Osteoblast (primary cell): ENCODE measurements around the gene MAF. TPM values are rescaled to one million over a fixed set of nuclear protein-coding genes. Genes with fewer than 3 reads are reported as not detected.

Source experiments
- DNase-seq: peaks from one replicate; pipeline ENCODE4 v3.0.0; 2011; ENCODE audit warnings: low spot score, mixed read lengths; ENCODE audit not compliant: insufficient read length; ENCODE audit errors: missing footprints
- H2AFZ ChIP-seq: 2 replicates; pipeline ENCODE4 v1.6.0; 2011; ENCODE audit warnings: mild to moderate bottlenecking, low read length
- H3K27ac ChIP-seq: 2 replicates; pipeline ENCODE4 v1.5.1; 2011; ENCODE audit warnings: mild to moderate bottlenecking, low read depth, low read length, moderate library complexity
- H3K27me3 ChIP-seq: 2 replicates; pipeline ENCODE4 v1.6.0; 2012; ENCODE audit warnings: mild to moderate bottlenecking, control low read depth, inconsistent platforms, low read length, moderate library complexity; ENCODE audit not compliant: insufficient read depth
- H3K36me3 ChIP-seq: 2 replicates; pipeline ENCODE4 v1.5.1; 2011; ENCODE audit warnings: mild to moderate bottlenecking, low read length, control low read depth, moderate library complexity; ENCODE audit not compliant: insufficient read depth
- H3K4me1 ChIP-seq: 2 replicates; pipeline ENCODE4 v1.5.1; 2011; ENCODE audit warnings: mild to moderate bottlenecking, low read length, control low read depth, moderate library complexity; ENCODE audit not compliant: insufficient read depth
- H3K4me2 ChIP-seq: 2 replicates; pipeline ENCODE4 v1.6.0; 2011; ENCODE audit warnings: mild to moderate bottlenecking, low read length; ENCODE audit not compliant: insufficient read depth
- H3K4me3 ChIP-seq: fragments of 200-600 bp; sonication (generic); 3 replicates; pipeline ENCODE4 v1.5.1; 2012; ENCODE audit warnings: mild to moderate bottlenecking, low read length, inconsistent platforms; ENCODE audit not compliant: insufficient read depth
- H3K79me2 ChIP-seq: 2 replicates; pipeline ENCODE4 v1.6.0; 2012; ENCODE audit warnings: mild to moderate bottlenecking, low read length, control low read depth, inconsistent platforms; ENCODE audit not compliant: insufficient read depth
- H3K9me3 ChIP-seq: 2 replicates; pipeline ENCODE4 v1.5.1; 2011; ENCODE audit warnings: low read depth, low read length, control low read depth
- H4K20me1 ChIP-seq: 2 replicates; pipeline ENCODE4 v1.6.0; 2012; ENCODE audit warnings: mild to moderate bottlenecking, low read length, control low read depth; ENCODE audit not compliant: insufficient read depth
- total RNA-seq: library from RNA; depleted of rRNA; stranded (reverse); fragments of >200 nt; gene quantifications from 2 replicates; pipeline ENCODE4 v1.2.3, GENCODE V29; 2012
- TF ChIP-seq, protein P1 (sequence below): IDR thresholded peaks from 2 replicates; pipeline ENCODE4 v1.5.1; 2011; ENCODE audit warnings: mild to moderate bottlenecking, low read depth, low read length, moderate library complexity; ENCODE audit errors: extremely low read depth

The MAF gene
- total RNA-seq: 31.8 and 40.2 TPM in 2 replicates

DNA sequence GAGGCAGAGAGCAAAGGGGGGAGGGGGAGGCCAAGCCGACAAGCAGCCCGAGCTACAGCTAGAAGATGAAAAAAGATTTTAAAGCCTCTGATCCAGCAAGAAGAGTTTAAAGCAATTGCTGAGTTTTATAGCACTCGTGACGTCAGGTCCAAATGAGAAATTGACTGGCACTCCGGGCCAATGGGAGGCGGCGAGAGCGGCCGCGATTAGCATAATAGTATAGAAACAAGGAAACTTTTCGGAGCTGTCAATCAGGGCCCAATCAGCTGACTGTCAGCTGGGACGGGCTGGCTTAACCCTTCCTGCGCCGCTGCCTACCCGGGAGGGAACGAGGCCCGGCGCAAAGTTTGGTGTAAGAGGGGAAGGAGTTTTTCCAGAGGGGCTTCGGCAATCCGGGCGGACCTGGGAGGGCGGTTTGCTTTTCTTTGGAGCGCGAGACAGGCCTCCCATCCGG, at the start of gene MAF:
MAF (minus strand) TSS at position 100 of the 454 bp plus-strand sequence. CDS start 835 bp downstream, outside the sequence.
- H3K4me1 ChIP-seq: peaks cover 10% of the 10 kb centered on the region
- no peaks in the 10 kb centered on the region for H3K9me3 ChIP-seq
- peak within 1 kb of the TSS; percentile 84 for H2AFZ ChIP-seq
- H4K20me1 ChIP-seq: no peaks in the 10 kb centered on the region
- H3K27me3 ChIP-seq: peaks cover 11% of the 10 kb centered on the region
- peak within 1 kb of the TSS; percentile 58 for H3K27ac ChIP-seq
- peaks cover 2% of the 10 kb centered on the region for H3K79me2 ChIP-seq
- peak within 1 kb of the TSS; percentile 96 for H3K4me2 ChIP-seq
- TF ChIP-seq, protein P1, sequence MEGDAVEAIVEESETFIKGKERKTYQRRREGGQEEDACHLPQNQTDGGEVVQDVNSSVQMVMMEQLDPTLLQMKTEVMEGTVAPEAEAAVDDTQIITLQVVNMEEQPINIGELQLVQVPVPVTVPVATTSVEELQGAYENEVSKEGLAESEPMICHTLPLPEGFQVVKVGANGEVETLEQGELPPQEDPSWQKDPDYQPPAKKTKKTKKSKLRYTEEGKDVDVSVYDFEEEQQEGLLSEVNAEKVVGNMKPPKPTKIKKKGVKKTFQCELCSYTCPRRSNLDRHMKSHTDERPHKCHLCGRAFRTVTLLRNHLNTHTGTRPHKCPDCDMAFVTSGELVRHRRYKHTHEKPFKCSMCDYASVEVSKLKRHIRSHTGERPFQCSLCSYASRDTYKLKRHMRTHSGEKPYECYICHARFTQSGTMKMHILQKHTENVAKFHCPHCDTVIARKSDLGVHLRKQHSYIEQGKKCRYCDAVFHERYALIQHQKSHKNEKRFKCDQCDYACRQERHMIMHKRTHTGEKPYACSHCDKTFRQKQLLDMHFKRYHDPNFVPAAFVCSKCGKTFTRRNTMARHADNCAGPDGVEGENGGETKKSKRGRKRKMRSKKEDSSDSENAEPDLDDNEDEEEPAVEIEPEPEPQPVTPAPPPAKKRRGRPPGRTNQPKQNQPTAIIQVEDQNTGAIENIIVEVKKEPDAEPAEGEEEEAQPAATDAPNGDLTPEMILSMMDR: no peak
- peak; percentile 99 for DNase-seq
- H3K4me3 ChIP-seq: peak within 1 kb of the TSS; percentile 83
- no peaks in the 10 kb centered on the region for H3K36me3 ChIP-seq

GRCh38 chr16:79648826-79649225, 48.3 kb upstream of the MAF start:
- Histone ChIP-seq H3K36me3 (no peaks in the 10 kb centered on the region), H3K27ac (no peak overlapping the region), H3K4me2 (no peak overlapping the region), H4K20me1 (no peaks in the 10 kb centered on the region), H3K9me3 (no peaks in the 10 kb centered on the region), H3K4me3 (no peak overlapping the region), H3K27me3 (no peaks in the 10 kb centered on the region), H2AFZ (no peak overlapping the region), H3K79me2 (no peaks in the 10 kb centered on the region), H3K4me1 (peaks cover 4% of the 10 kb centered on the region)
- TF ChIP-seq, protein P1: no peak
- DNase-seq: no peak

DNA sequence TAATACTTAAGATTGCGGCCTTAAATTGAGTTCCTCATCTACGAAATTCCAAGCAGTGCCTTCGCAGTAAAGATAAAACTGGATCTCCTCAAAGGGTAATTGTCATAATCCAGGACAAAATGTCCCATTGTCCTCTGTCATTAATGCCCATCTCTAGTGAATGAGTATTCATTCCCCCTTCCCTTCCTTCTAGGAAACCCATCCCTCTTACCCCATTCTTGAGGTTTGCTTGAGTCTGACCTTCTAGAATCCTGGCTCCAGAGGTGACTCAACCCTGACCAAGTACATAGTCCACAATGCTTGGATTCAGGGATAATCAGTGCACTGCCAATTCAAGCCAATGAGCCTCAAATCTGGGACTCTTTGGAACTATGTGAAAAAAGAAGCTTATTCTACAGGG, 47.0 kb upstream of the MAF start:
- TF ChIP-seq, protein P1: no peak

GRCh38 chr16:79645701-79646100, 45.2 kb upstream of the MAF start:
- H3K4me2 ChIP-seq: no peak overlapping the region
- no peaks in the 10 kb centered on the region for H3K27me3 ChIP-seq
- no peaks in the 10 kb centered on the region for H3K4me1 ChIP-seq
- no peaks in the 10 kb centered on the region for H3K9me3 ChIP-seq
- TF ChIP-seq, protein P1: no peak
- no peak overlapping the region for H2AFZ ChIP-seq
- H4K20me1 ChIP-seq: no peaks in the 10 kb centered on the region
- no peak overlapping the region for H3K4me3 ChIP-seq
- no peaks in the 10 kb centered on the region for H3K79me2 ChIP-seq
- no peak for DNase-seq
- no peaks in the 10 kb centered on the region for H3K36me3 ChIP-seq
- H3K27ac ChIP-seq: no peak overlapping the region

More for the DNA sequence above, 47.0 kb upstream of the MAF start:
- no peaks in the 10 kb centered on the region for H3K27me3 ChIP-seq
- H3K36me3 ChIP-seq: no peaks in the 10 kb centered on the region
- DNase-seq: no peak
- no peak overlapping the region for H3K4me2 ChIP-seq
- H3K4me1 ChIP-seq: peaks cover 4% of the 10 kb centered on the region
- H3K27ac ChIP-seq: no peak overlapping the region
- no peak overlapping the region for H2AFZ ChIP-seq
- no peaks in the 10 kb centered on the region for H3K9me3 ChIP-seq
- no peaks in the 10 kb centered on the region for H4K20me1 ChIP-seq
- H3K4me3 ChIP-seq: no peak overlapping the region
- no peaks in the 10 kb centered on the region for H3K79me2 ChIP-seq
